K562 treated with DMSO at 1 percent for 12 hours (cell line): Measurements from ENCODE around the gene NEURL4. TPM values are rescaled to one million over a fixed set of nuclear protein-coding genes. Genes with fewer than 3 reads are reported as not detected.

Experiments
- total RNA-seq: library from RNA; unstranded; fragments of 300-600 nt; gene quantifications from 2 replicates; pipeline ENCODE4 v1.2.3, GENCODE V29; 2022; ENCODE audit not compliant: insufficient read depth

The NEURL4 gene
- total RNA-seq, result 7.2 and 16.1 TPM in 2 replicates

GRCh38 chr17:7328840-7329373, at the start of gene NEURL4:
Gene NEURL4, minus strand, starts transcription at chr17:7329335. Its CDS starts 23 bp downstream, at chr17:7329312.

GRCh38 chr17:7355053-7355452, 25.9 kb upstream of the NEURL4 start, which contains the start of gene TMEM95:
Gene TMEM95, plus strand, starts transcription at chr17:7355156. Its CDS starts 49 bp downstream, at chr17:7355205.

GRCh38 chr17:7351665-7352502, 22.7 kb upstream of the NEURL4 start, which contains the start of gene KCTD11:
Gene KCTD11, plus strand, starts transcription at chr17:7352162.

GRCh38 chr17:7336240-7337175, 7.4 kb upstream of the NEURL4 start, which contains the start of gene ACAP1:
Gene ACAP1, plus strand, starts transcription at chr17:7336529. Its CDS starts 206 bp downstream, at chr17:7336735.

GRCh38 chr17:7314719-7315569, 14.2 kb downstream of the NEURL4 start, which contains the start of gene GPS2:
Gene GPS2, minus strand, starts transcription at chr17:7315360. Its CDS starts 308 bp downstream, at chr17:7315052.

GRCh38 chr17:7306911-7307685, 22.0 kb downstream of the NEURL4 start, which contains the start of gene EIF5A:
Gene EIF5A, plus strand, starts transcription at chr17:7307628. Its CDS starts 2,008 bp downstream, at chr17:7309636.

GRCh38 chr17:7294614-7295153, 34.5 kb downstream of the NEURL4 start, which contains the start of gene YBX2:
Gene YBX2, minus strand, starts transcription at chr17:7294639. Its CDS starts 139 bp downstream, at chr17:7294500.

GRCh38 chr17:7281074-7281952, 47.8 kb downstream of the NEURL4 start, which contains the start of gene SLC2A4:
Gene SLC2A4, plus strand, starts transcription at chr17:7281718. Its CDS starts 217 bp downstream, at chr17:7281935.

Other genes with a start within 250 kb of the NEURL4 start
- gene CLEC10A, start 249.1 kb downstream of the NEURL4 start, total RNA-seq, result not detected in 2 replicates
- gene ASGR2, start 214.5 kb downstream of the NEURL4 start, total RNA-seq, result not detected in 2 replicates
- gene ASGR1, start 150.0 kb downstream of the NEURL4 start, total RNA-seq, result not detected in 2 replicates
- gene DLG4, start 109.5 kb downstream of the NEURL4 start, total RNA-seq, result 2.6 and 2.8 TPM in 2 replicates
- gene ACADVL, start 109.4 kb downstream of the NEURL4 start, total RNA-seq, result 256 and 286 TPM in 2 replicates
- gene DVL2, start 94.8 kb downstream of the NEURL4 start, total RNA-seq, result 32.1 and 61.1 TPM in 2 replicates
- gene PHF23, start 89.9 kb downstream of the NEURL4 start, total RNA-seq, result 23.0 and 29.8 TPM in 2 replicates
- 233 and 263 TPM in 2 replicates for gene GABARAP, start 86.9 kb downstream of the NEURL4 start, total RNA-seq
- 60.4 and 70.5 TPM in 2 replicates for gene CTDNEP1, start 77.6 kb downstream of the NEURL4 start, total RNA-seq
- gene ELP5, start 77.1 kb downstream of the NEURL4 start, total RNA-seq, result 55.2 and 59.1 TPM in 2 replicates
- 15.9 and 34.5 TPM in 2 replicates for gene CLDN7, start 66.9 kb downstream of the NEURL4 start, total RNA-seq
- not detected in 2 replicates for gene SLC2A4, start 47.6 kb downstream of the NEURL4 start, total RNA-seq
- gene YBX2, start 34.7 kb downstream of the NEURL4 start, total RNA-seq, result not detected in 2 replicates
- 279 and 294 TPM in 2 replicates for gene EIF5A, start 21.7 kb downstream of the NEURL4 start, total RNA-seq
- 43.1 and 74.6 TPM in 2 replicates for gene GPS2, start 14.0 kb downstream of the NEURL4 start, total RNA-seq
- gene ACAP1, start 7.2 kb upstream of the NEURL4 start, total RNA-seq, result 2.4 and 3.7 TPM in 2 replicates
- 4.2 and 6.3 TPM in 2 replicates for gene KCTD11, start 22.8 kb upstream of the NEURL4 start, total RNA-seq
- gene TMEM95, start 25.8 kb upstream of the NEURL4 start, total RNA-seq, result not detected in 2 replicates
- gene TNK1, start 51.8 kb upstream of the NEURL4 start, total RNA-seq, result 4.7 and 6.0 TPM in 2 replicates
- 7.2 and 9.4 TPM in 2 replicates for gene PLSCR3, start 65.2 kb upstream of the NEURL4 start, total RNA-seq
- gene TMEM256, start 74.8 kb upstream of the NEURL4 start, total RNA-seq, result 43.4 and 76.9 TPM in 2 replicates
- 4.4 and 13.0 TPM in 2 replicates for gene NLGN2, start 78.5 kb upstream of the NEURL4 start, total RNA-seq
- not detected in 2 replicates for gene SPEM1, start 91.0 kb upstream of the NEURL4 start, total RNA-seq
- not detected in 2 replicates for gene SPEM2, start 96.3 kb upstream of the NEURL4 start, total RNA-seq
- gene SPEM3, start 99.5 kb upstream of the NEURL4 start, total RNA-seq, result not detected in 2 replicates
- 12.3 and 12.6 TPM in 2 replicates for gene TMEM102, start 106.1 kb upstream of the NEURL4 start, total RNA-seq
- gene FGF11, start 110.2 kb upstream of the NEURL4 start, total RNA-seq, result 3.8 and 6.1 TPM in 2 replicates
- 10.1 and 10.9 TPM in 2 replicates for gene CHRNB1, start 115.7 kb upstream of the NEURL4 start, total RNA-seq
- 1.2 and 5.1 TPM in 2 replicates for gene ZBTB4, start 150.3 kb upstream of the NEURL4 start, total RNA-seq
- not detected in 2 replicates for gene SLC35G6, start 152.1 kb upstream of the NEURL4 start, total RNA-seq
- 19.1 and 87.4 TPM in 2 replicates for gene POLR2A, start 155.0 kb upstream of the NEURL4 start, total RNA-seq
- gene TNFSF12, start 219.7 kb upstream of the NEURL4 start, total RNA-seq, result 0.73 TPM in 1 of 2 replicates, not detected in the other
- 2.0 TPM in 1 of 2 replicates, not detected in the other for gene TNFSF13, start 229.4 kb upstream of the NEURL4 start, total RNA-seq
- gene SENP3, start 232.6 kb upstream of the NEURL4 start, total RNA-seq, result 34.6 and 35.9 TPM in 2 replicates